GM23248 (cell line): Measurements from ENCODE around the gene CSNK1G1.

ENCODE experiments used
- EZH2 ChIP-seq: fragments of 200-600 bp; sonication (generic); IDR thresholded peaks from 2 replicates; pipeline ENCODE4 v1.6.1; 2018; ENCODE audit warnings: antibody characterized with exemption, mild to moderate bottlenecking; ENCODE audit not compliant: insufficient read depth, poor library complexity, severe bottlenecking
- EZH2phosphoT487 ChIP-seq: fragments of 200-600 bp; sonication (generic); IDR thresholded peaks from 2 replicates; pipeline ENCODE4 v1.6.1; 2018; ENCODE audit warnings: antibody characterized with exemption, moderate library complexity, mild to moderate bottlenecking, low read depth; ENCODE audit not compliant: insufficient read depth

DNA sequence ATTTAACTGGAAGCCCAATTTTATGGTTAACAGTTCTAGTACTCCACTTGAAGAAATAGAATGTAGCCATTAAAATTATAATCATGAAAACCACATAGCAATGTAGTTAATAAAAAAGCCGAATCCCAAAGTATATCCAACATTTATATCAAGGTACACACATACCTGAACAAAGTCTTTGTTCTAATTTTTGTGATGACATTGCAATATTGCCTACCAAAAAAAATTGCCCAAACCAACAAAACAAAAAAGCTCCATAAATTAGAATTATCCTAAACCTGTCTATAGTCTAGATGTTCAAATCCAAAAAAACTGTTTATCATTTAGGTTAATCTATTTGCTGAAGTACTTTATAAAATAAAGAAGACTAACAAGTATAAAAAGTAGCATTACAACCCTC, 70.8 kb downstream of the CSNK1G1 start:
- TF ChIP-seq EZH2 (no peak), EZH2phosphoT487 (no peak)
